Tibial artery (tissue), 4 donors: ENCODE data around the gene COL4A2.
A peak's percentile ranks its signal among the peaks of the same experiment; 100 is the strongest.

Experiments used
- DNase-seq, 2 donors: peaks; one replicate each; pipeline ENCODE4 v3.0.0-alpha.2; 2019
- H3K27ac ChIP-seq, 2 donors: fragments of 200-600 bp; sonication (generic) in 1 of 2; 1 replicate in 1 of 2; 2 replicates in 1 of 2; pipeline ENCODE4 v1.5.1; 2018 to 2019; ENCODE audit warnings: mild to moderate bottlenecking in 1 of 2
- H3K27me3 ChIP-seq, 2 donors: fragments of 200-600 bp; sonication (generic) in 1 of 2; one replicate each; pipeline versions ENCODE4 v1.5.1 to v1.6.0; 2016 to 2019
- H3K36me3 ChIP-seq, 3 donors: fragments of 200-600 bp; sonication (generic) in 2 of 3; one replicate each; pipeline ENCODE4 v1.5.1; 2016 to 2019; ENCODE audit warnings: mild to moderate bottlenecking in 2 of 3
- H3K4me1 ChIP-seq, 4 donors: fragments of 200-600 bp; sonication (generic) in 2 of 4; 1 replicate in 3 of 4; 2 replicates in 1 of 4; pipeline ENCODE4 v1.5.1; 2016 to 2019
- H3K4me3 ChIP-seq, 2 donors: fragments of 200-600 bp; sonication (generic) in 1 of 2; 1 replicate in 1 of 2; 2 replicates in 1 of 2; pipeline ENCODE4 v1.5.1; 2018 to 2019; ENCODE audit warnings: mild to moderate bottlenecking in 2 of 2
- H3K9me3 ChIP-seq, 3 donors: fragments of 200-600 bp; sonication (generic) in 1 of 3; one replicate each; pipeline ENCODE4 v1.5.1; 2016 to 2019
- CTCF ChIP-seq, 2 experiments: fragments of 200-600 bp in 1 of 2; fragments of 450-650 bp in 1 of 2; IDR thresholded peaks; one replicate each; pipeline ENCODE4 v1.5.1; 2017 to 2019; ENCODE audit warnings: antibody characterized with exemption in 2 of 2, mild to moderate bottlenecking in 1 of 2, moderate library complexity in 1 of 2
- intact Hi-C: fragments of 100-400 bp; cut with DNase I; formaldehyde crosslinking; loops from one replicate; pipeline ENCODE4 v1.15.0; 2023; ENCODE audit warnings: low total_unique reads

Gene COL4A2

GRCh38 chr13:110344320-110344719 is 37.2 kb downstream of the COL4A2 start:
- intact Hi-C loops, result no loop called here
- Histone ChIP-seq H3K36me3 (no peaks in the 10 kb centered on the region), H3K4me1 (peaks cover 13 to 98% (median 72%) of the 10 kb centered on the region in 4 donors), H3K4me3 (no peak overlapping the region), H3K9me3 (no peaks in the 10 kb centered on the region), H3K27me3 (no peaks in the 10 kb centered on the region), H3K27ac (peak overlapping the region; percentile 92 to 93)
- TF ChIP-seq CTCF (IDR thresholded peaks at IDR 0.05), result no peak
- DNase-seq, result no peak

- H3K4me3 ChIP-seq, result no peak overlapping the region
- H3K27me3 ChIP-seq, result no peaks in the 10 kb centered on the region
- intact Hi-C loops, result loop anchor here (5.0 kb wide), 1 partner anchor 67 kb away; no protein-coding TSS in a partner anchor
- no peak for DNase-seq
- H3K36me3 ChIP-seq, result no peaks in the 10 kb centered on the region
- H3K4me1 ChIP-seq, result peaks cover 13 to 98% (median 67%) of the 10 kb centered on the region in 4 donors
- peak overlapping the region; percentile 92 to 93 for H3K27ac ChIP-seq
- TF ChIP-seq CTCF (IDR thresholded peaks at IDR 0.05), result no peak
- no peaks in the 10 kb centered on the region for H3K9me3 ChIP-seq
Measured at GRCh38 chr13:110345266-110345665, 38.2 kb downstream of the COL4A2 start.

GRCh38 chr13:110345701-110346100 is 38.6 kb downstream of the COL4A2 start:
- Histone ChIP-seq H3K4me3 (no peak overlapping the region), H3K27me3 (no peaks in the 10 kb centered on the region), H3K4me1 (peaks cover 13 to 98% (median 65%) of the 10 kb centered on the region in 4 donors), H3K36me3 (no peaks in the 10 kb centered on the region), H3K27ac (peak overlapping the region; percentile 92 to 93), H3K9me3 (no peaks in the 10 kb centered on the region)
- no peak for TF ChIP-seq CTCF (IDR thresholded peaks at IDR 0.05)
- DNase-seq, result peak in 1 of 2 donors; percentile 52
- intact Hi-C loops, result loop anchor here (5.0 kb wide), 1 partner anchor 67 kb away; no protein-coding TSS in a partner anchor

- H3K27ac ChIP-seq, result peak overlapping the region; percentile 92 to 93
- peak in 1 of 2 donors; percentile 64 for DNase-seq
- H3K9me3 ChIP-seq, result no peaks in the 10 kb centered on the region
- TF ChIP-seq CTCF (IDR thresholded peaks at IDR 0.05), result no peak
- H3K36me3 ChIP-seq, result no peaks in the 10 kb centered on the region
- intact Hi-C loops, result loop anchor here (5.0 kb wide), 1 partner anchor 66 kb away; no protein-coding TSS in a partner anchor
- H3K27me3 ChIP-seq, result no peaks in the 10 kb centered on the region
- H3K4me1 ChIP-seq, result peaks cover 6 to 98% (median 61%) of the 10 kb centered on the region in 4 donors
- no peak overlapping the region for H3K4me3 ChIP-seq
Measured at GRCh38 chr13:110346661-110347067, 39.6 kb downstream of the COL4A2 start.

- Histone ChIP-seq H3K4me1 (peaks cover 6 to 98% (median 57%) of the 10 kb centered on the region in 4 donors), H3K9me3 (no peaks in the 10 kb centered on the region), H3K4me3 (no peak overlapping the region), H3K27me3 (no peaks in the 10 kb centered on the region), H3K36me3 (no peaks in the 10 kb centered on the region), H3K27ac (peak overlapping the region; percentile 92 to 93)
- DNase-seq, result no peak
- no peak for TF ChIP-seq CTCF (IDR thresholded peaks at IDR 0.05)
- intact Hi-C loops, result loop anchor here (5.0 kb wide), 1 partner anchor 65 kb away; no protein-coding TSS in a partner anchor
Measured at GRCh38 chr13:110347088-110347487, 40.0 kb downstream of the COL4A2 start.
